WTC11 (cell line): Measurements from ENCODE around the gene CHRNB4. TPM values are rescaled to one million over a fixed set of nuclear protein-coding genes. Genes with fewer than 3 reads are reported as not detected.

Experiments used
- ATAC-seq: fragments of 200-7000 bp; cut with Tn5 transposase; 2 replicates; pipeline ENCODE4 v1.10.0; 2021; ENCODE audit warnings: mild to moderate bottlenecking, moderate library complexity
- CTCF ChIA-PET: fragments of 300-600 bp; sonication (Branson Sonifier 250); formaldehyde crosslinking; loops from one replicate; lab custom pipeline; 2021; ENCODE audit warnings: antibody characterized with exemption; lab: Charles Lee
- POLR2A ChIA-PET: fragments of 350-600 bp; sonication (Branson Sonifier 250); formaldehyde crosslinking; loops from one replicate; lab custom pipeline; 2021; ENCODE audit warnings: antibody characterized with exemption; lab: Charles Lee
- DNase-seq: peaks from one replicate; pipeline ENCODE4 v3.0.0; 2021; ENCODE audit warnings: low spot score
- H3K27ac Mint-ChIP-seq: 2 replicates; pipeline ENCODE4 v1.8.0; 2021; ENCODE audit warnings: mixed read lengths
- H3K27me3 Mint-ChIP-seq: 2 replicates; pipeline ENCODE4 v1.8.0; 2021; ENCODE audit warnings: low read depth, mild to moderate bottlenecking, moderate library complexity, mixed read lengths
- H3K36me3 Mint-ChIP-seq: 2 replicates; pipeline ENCODE4 v1.8.0; 2021; ENCODE audit warnings: mixed read lengths
- H3K4me1 Mint-ChIP-seq: 2 replicates; pipeline ENCODE4 v1.8.0; 2022; ENCODE audit warnings: mixed read lengths
- H3K4me3 Mint-ChIP-seq: 2 replicates; pipeline ENCODE4 v1.8.0; 2021; ENCODE audit warnings: mild to moderate bottlenecking, moderate library complexity, mixed read lengths
- H3K9me3 Mint-ChIP-seq: 2 replicates; pipeline ENCODE4 v1.8.0; 2021; ENCODE audit warnings: mixed read lengths
- ELF4 ChIP-seq: sonication (generic); formaldehyde crosslinking; IDR thresholded peaks from 2 replicates; pipeline ENCODE4 v1.8.1; 2022; ENCODE audit warnings: low read depth, mild to moderate bottlenecking, moderate library complexity, missing genetic modification reagents
- FOXJ3 ChIP-seq: sonication (generic); formaldehyde crosslinking; IDR thresholded peaks from 2 replicates; pipeline ENCODE4 v1.9.0; 2021; ENCODE audit warnings: missing genetic modification reagents, mild to moderate bottlenecking, borderline replicate concordance
- NFYB ChIP-seq: sonication (generic); formaldehyde crosslinking; conservative IDR thresholded peaks from 2 replicates; pipeline ENCODE4 v1.8.0; 2022; ENCODE audit warnings: low read depth, missing genetic modification reagents
- NR3C1 ChIP-seq: sonication (generic); formaldehyde crosslinking; conservative IDR thresholded peaks from 2 replicates; pipeline ENCODE4 v1.8.1; 2023; ENCODE audit warnings: low read depth, mild to moderate bottlenecking, missing genetic modification reagents
- SMAD3 ChIP-seq: sonication (generic); formaldehyde crosslinking; IDR thresholded peaks from 2 replicates; pipeline ENCODE4 v1.8.0; 2022; ENCODE audit warnings: missing genetic modification reagents, mild to moderate bottlenecking, borderline replicate concordance
- SMAD4 ChIP-seq: sonication (generic); formaldehyde crosslinking; IDR thresholded peaks from 2 replicates; pipeline ENCODE4 v1.8.0; 2022; ENCODE audit warnings: mild to moderate bottlenecking, missing genetic modification reagents
- TEAD4 ChIP-seq: sonication (generic); formaldehyde crosslinking; IDR thresholded peaks from 2 replicates; pipeline ENCODE4 v1.8.0; 2022; ENCODE audit warnings: mild to moderate bottlenecking, missing genetic modification reagents
- TP53 ChIP-seq: sonication (generic); formaldehyde crosslinking; IDR thresholded peaks from 2 replicates; pipeline ENCODE4 v1.8.1; 2023; ENCODE audit warnings: mild to moderate bottlenecking, missing genetic modification reagents
- ZBTB21 ChIP-seq: sonication (generic); formaldehyde crosslinking; IDR thresholded peaks from 2 replicates; pipeline ENCODE4 v1.8.1; 2023; ENCODE audit warnings: mild to moderate bottlenecking, missing genetic modification reagents, borderline replicate concordance
- ZNF423 ChIP-seq: fragments of 250-450 bp; sonication (Bioruptor Pico); IDR thresholded peaks from 2 replicates; pipeline ENCODE4 v2.1.2; 2022; ENCODE audit warnings: mild to moderate bottlenecking, moderate library complexity
- ZNF671 ChIP-seq: fragments of 250-450 bp; sonication (Bioruptor Pico); IDR thresholded peaks from 2 replicates; pipeline ENCODE4 v1.8.0; 2021; ENCODE audit warnings: mild to moderate bottlenecking
- total RNA-seq: library from RNA; stranded (reverse); gene quantifications from 3 replicates; pipeline ENCODE4 v1.2.3, GENCODE V29; 2021
- TF ChIP-seq, protein P1 (sequence below): sonication (generic); formaldehyde crosslinking; IDR thresholded peaks from 2 replicates; pipeline ENCODE4 v1.8.0; 2022; ENCODE audit warnings: mild to moderate bottlenecking, missing genetic modification reagents
- TF ChIP-seq, protein P2 (sequence below): sonication (generic); formaldehyde crosslinking; IDR thresholded peaks from 2 replicates; pipeline ENCODE4 v1.8.1; 2022; ENCODE audit warnings: low read depth, missing genetic modification reagents, borderline replicate concordance
- TF ChIP-seq, protein P3 (sequence below): sonication (generic); formaldehyde crosslinking; IDR thresholded peaks from 2 replicates; pipeline ENCODE4 v1.8.1; 2022; ENCODE audit warnings: missing genetic modification reagents, borderline replicate concordance
- TF ChIP-seq, protein P4 (sequence below): sonication (generic); formaldehyde crosslinking; IDR thresholded peaks from 2 replicates; pipeline ENCODE4 v1.8.1; 2023; ENCODE audit warnings: mild to moderate bottlenecking, missing genetic modification reagents, moderate library complexity
- TF ChIP-seq, protein P5 (sequence below): sonication (generic); formaldehyde crosslinking; IDR thresholded peaks from 2 replicates; pipeline ENCODE4 v1.8.1; 2022; ENCODE audit warnings: mild to moderate bottlenecking, moderate library complexity, missing genetic modification reagents
- TF ChIP-seq, protein P6 (sequence below): sonication (generic); formaldehyde crosslinking; conservative IDR thresholded peaks from 2 replicates; pipeline ENCODE4 v1.8.1; 2023; ENCODE audit warnings: mild to moderate bottlenecking, low read depth, missing genetic modification reagents, moderate library complexity

Gene CHRNB4
- total RNA-seq, 1 experiment from 2014 or later, result 10.1 TPM

DNA sequence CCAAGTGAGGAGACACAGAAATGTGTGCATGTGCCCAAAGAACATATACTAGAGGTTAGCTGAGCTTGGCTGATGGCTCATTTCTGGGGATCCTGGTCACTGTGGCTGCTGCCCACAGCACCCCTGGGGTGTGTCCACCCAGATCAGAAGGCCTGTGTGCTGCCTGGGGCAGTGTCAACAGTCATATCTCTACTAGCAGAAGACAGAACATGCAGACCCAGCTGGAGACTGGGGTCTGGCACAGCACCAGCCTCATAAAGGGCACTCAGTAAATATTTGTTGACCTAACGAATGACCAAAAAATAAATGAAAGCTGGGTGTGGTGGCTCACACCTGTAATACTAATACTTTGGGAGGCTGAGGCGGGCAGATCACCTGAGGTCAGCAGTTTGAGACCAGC, 36.6 kb downstream of the CHRNB4 start:
- no peak overlapping the region for H3K4me3 Mint-ChIP-seq
- ATAC-seq (no peak), DNase-seq (no peak)
- H3K36me3 Mint-ChIP-seq, result peaks cover 44% of the 10 kb centered on the region
- H3K9me3 Mint-ChIP-seq, result peaks cover 40% of the 10 kb centered on the region
- H3K27ac Mint-ChIP-seq, result no peak overlapping the region
- POLR2A ChIA-PET, result interaction anchor here (1.1 kb wide), 1 partner anchor 11 kb away, joined by 3 read pairs; no protein-coding TSS in a partner anchor
- CTCF ChIA-PET, result no interaction called here
- peaks cover 32% of the 10 kb centered on the region for H3K27me3 Mint-ChIP-seq
- TF ChIP-seq SMAD3 (CRISPR knock-in tag) (no peak), ZNF671 (CRISPR knock-in tag) (no peak), SMAD4 (no peak), NR3C1 (CRISPR knock-in tag) (no peak), FOXJ3 (CRISPR knock-in tag) (no peak), ZBTB21 (CRISPR knock-in tag) (no peak), ZNF423 (CRISPR knock-in tag) (no peak)
- TF ChIP-seq, protein P1, sequence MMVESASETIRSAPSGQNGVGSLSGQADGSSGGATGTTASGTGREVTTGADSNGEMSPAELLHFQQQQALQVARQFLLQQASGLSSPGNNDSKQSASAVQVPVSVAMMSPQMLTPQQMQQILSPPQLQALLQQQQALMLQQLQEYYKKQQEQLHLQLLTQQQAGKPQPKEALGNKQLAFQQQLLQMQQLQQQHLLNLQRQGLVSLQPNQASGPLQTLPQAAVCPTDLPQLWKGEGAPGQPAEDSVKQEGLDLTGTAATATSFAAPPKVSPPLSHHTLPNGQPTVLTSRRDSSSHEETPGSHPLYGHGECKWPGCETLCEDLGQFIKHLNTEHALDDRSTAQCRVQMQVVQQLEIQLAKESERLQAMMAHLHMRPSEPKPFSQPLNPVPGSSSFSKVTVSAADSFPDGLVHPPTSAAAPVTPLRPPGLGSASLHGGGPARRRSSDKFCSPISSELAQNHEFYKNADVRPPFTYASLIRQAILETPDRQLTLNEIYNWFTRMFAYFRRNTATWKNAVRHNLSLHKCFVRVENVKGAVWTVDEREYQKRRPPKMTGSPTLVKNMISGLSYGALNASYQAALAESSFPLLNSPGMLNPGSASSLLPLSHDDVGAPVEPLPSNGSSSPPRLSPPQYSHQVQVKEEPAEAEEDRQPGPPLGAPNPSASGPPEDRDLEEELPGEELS (CRISPR knock-in tag), result no peak
- TF ChIP-seq, protein P2, sequence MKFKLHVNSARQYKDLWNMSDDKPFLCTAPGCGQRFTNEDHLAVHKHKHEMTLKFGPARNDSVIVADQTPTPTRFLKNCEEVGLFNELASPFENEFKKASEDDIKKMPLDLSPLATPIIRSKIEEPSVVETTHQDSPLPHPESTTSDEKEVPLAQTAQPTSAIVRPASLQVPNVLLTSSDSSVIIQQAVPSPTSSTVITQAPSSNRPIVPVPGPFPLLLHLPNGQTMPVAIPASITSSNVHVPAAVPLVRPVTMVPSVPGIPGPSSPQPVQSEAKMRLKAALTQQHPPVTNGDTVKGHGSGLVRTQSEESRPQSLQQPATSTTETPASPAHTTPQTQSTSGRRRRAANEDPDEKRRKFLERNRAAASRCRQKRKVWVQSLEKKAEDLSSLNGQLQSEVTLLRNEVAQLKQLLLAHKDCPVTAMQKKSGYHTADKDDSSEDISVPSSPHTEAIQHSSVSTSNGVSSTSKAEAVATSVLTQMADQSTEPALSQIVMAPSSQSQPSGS (CRISPR knock-in tag), result no peak
- TF ChIP-seq, protein P3, sequence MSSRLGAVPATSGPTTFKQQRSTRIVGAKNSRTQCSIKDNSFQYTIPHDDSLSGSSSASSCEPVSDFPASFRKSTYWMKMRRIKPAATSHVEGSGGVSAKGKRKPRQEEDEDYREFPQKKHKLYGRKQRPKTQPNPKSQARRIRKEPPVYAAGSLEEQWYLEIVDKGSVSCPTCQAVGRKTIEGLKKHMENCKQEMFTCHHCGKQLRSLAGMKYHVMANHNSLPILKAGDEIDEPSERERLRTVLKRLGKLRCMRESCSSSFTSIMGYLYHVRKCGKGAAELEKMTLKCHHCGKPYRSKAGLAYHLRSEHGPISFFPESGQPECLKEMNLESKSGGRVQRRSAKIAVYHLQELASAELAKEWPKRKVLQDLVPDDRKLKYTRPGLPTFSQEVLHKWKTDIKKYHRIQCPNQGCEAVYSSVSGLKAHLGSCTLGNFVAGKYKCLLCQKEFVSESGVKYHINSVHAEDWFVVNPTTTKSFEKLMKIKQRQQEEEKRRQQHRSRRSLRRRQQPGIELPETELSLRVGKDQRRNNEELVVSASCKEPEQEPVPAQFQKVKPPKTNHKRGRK (CRISPR knock-in tag), result no peak
- TF ChIP-seq, all 79 proteins: peak for 0
- no peaks in the 10 kb centered on the region for H3K4me1 Mint-ChIP-seq

DNA sequence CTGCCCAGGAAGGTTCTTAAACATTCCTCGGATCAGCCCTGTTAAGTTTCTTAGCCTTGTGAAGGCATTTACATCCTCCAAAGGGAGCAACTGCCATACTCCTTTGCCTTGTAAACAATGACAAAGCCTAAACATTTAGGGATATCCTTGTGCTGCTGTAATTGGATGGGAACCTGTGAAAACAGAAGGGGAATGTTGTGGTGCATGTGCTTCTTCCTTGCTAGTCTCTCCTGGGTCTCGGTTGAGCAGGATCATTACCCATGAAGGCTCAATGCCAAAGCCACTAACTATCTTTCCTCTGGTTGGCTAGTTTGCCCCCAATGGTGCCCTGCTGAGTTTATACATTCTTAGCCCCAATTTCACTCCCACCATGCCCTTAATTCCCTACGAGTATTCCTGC, 37.5 kb downstream of the CHRNB4 start:
- CTCF ChIA-PET, result no interaction called here
- TF ChIP-seq TP53 (CRISPR knock-in tag) (no peak), TEAD4 (no peak), ELF4 (CRISPR knock-in tag) (no peak)
- TF ChIP-seq, all 79 proteins: peak for 0
- DNase-seq, result no peak
- POLR2A ChIA-PET, result no interaction called here
- H3K4me3 Mint-ChIP-seq, result no peak overlapping the region
- H3K4me1 Mint-ChIP-seq, result no peaks in the 10 kb centered on the region
- ATAC-seq, result no peak
- H3K27ac Mint-ChIP-seq, result peak overlapping the region; percentile 34; the same call in 1 of the 2 replicates
- H3K27me3 Mint-ChIP-seq, result peaks cover 27% of the 10 kb centered on the region
- peaks cover 33% of the 10 kb centered on the region for H3K9me3 Mint-ChIP-seq
- H3K36me3 Mint-ChIP-seq, result peaks cover 38% of the 10 kb centered on the region

DNA sequence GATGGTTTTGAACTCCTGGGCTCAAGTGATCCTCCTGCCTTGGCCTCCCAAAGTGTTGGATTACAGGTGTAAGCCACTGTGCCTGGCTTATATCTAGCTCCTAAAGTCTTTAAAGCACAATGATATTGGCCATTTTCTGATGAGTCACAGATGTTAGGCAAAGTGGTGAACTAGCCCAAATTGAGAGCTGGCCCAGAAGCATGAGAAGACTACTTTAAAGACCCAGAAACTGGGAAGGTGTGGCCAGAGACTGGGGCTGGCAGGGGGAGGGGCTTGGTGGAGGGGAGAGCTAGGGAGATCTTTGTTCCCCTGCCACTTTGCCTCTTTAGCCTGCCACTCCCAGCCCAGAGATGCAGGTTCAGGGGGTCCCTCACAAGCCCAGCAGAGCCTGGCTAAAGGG, 41.8 kb downstream of the CHRNB4 start:
- no peak overlapping the region for H3K27ac Mint-ChIP-seq
- no peaks in the 10 kb centered on the region for H3K4me1 Mint-ChIP-seq
- H3K4me3 Mint-ChIP-seq, result no peak overlapping the region
- H3K9me3 Mint-ChIP-seq, result peaks cover 3% of the 10 kb centered on the region; the same call in 1 of the 2 replicates
- TF ChIP-seq, protein P4, sequence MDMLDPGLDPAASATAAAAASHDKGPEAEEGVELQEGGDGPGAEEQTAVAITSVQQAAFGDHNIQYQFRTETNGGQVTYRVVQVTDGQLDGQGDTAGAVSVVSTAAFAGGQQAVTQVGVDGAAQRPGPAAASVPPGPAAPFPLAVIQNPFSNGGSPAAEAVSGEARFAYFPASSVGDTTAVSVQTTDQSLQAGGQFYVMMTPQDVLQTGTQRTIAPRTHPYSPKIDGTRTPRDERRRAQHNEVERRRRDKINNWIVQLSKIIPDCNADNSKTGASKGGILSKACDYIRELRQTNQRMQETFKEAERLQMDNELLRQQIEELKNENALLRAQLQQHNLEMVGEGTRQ (CRISPR knock-in tag), result no peak
- TF ChIP-seq NFYB (CRISPR knock-in tag), result no peak
- TF ChIP-seq, protein P5, sequence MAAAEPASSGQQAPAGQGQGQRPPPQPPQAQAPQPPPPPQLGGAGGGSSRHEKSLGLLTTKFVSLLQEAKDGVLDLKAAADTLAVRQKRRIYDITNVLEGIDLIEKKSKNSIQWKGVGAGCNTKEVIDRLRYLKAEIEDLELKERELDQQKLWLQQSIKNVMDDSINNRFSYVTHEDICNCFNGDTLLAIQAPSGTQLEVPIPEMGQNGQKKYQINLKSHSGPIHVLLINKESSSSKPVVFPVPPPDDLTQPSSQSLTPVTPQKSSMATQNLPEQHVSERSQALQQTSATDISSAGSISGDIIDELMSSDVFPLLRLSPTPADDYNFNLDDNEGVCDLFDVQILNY (CRISPR knock-in tag), result no peak
- TF ChIP-seq, protein P6, sequence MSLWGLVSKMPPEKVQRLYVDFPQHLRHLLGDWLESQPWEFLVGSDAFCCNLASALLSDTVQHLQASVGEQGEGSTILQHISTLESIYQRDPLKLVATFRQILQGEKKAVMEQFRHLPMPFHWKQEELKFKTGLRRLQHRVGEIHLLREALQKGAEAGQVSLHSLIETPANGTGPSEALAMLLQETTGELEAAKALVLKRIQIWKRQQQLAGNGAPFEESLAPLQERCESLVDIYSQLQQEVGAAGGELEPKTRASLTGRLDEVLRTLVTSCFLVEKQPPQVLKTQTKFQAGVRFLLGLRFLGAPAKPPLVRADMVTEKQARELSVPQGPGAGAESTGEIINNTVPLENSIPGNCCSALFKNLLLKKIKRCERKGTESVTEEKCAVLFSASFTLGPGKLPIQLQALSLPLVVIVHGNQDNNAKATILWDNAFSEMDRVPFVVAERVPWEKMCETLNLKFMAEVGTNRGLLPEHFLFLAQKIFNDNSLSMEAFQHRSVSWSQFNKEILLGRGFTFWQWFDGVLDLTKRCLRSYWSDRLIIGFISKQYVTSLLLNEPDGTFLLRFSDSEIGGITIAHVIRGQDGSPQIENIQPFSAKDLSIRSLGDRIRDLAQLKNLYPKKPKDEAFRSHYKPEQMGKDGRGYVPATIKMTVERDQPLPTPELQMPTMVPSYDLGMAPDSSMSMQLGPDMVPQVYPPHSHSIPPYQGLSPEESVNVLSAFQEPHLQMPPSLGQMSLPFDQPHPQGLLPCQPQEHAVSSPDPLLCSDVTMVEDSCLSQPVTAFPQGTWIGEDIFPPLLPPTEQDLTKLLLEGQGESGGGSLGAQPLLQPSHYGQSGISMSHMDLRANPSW (CRISPR knock-in tag), result no peak
- TF ChIP-seq, all 79 proteins: peak for 0
- CTCF ChIA-PET, result interaction anchor here (0.7 kb wide), 1 partner anchor 24 kb away, joined by 5 read pairs; no protein-coding TSS in a partner anchor
- ATAC-seq (peak; percentile 63), DNase-seq (no peak)
- H3K27me3 Mint-ChIP-seq, result peaks cover 1% of the 10 kb centered on the region; the same call in 1 of the 2 replicates
- POLR2A ChIA-PET, result no interaction called here
- peaks cover 15% of the 10 kb centered on the region for H3K36me3 Mint-ChIP-seq
